Heart right ventricle (tissue), 16 donors: ENCODE results near the gene OR2B2. TPM values are rescaled to one million over a fixed set of nuclear protein-coding genes. Genes with fewer than 3 reads are reported as not detected.
A peak's percentile ranks its signal among the peaks of the same experiment; 100 is the strongest.

Source experiments
- ATAC-seq, 8 donors: fragments of 200-7000 bp; cut with Tn5 transposase; one replicate each; pipeline ENCODE4 v1.9.1; 2020; ENCODE audit warnings: mild to moderate bottlenecking in 8 of 8, moderate library complexity in 8 of 8, moderate number of reproducible peaks in 1 of 8
- DNase-seq, 2 donors: peaks; one replicate each; pipeline ENCODE4 v3.0.0-alpha.2; 2020
- H3K27ac ChIP-seq, 10 donors: fragments of 200-600 bp; sonication (generic) in 2 of 10; one replicate each; pipeline versions ENCODE4 v1.5.0 to v1.8.0; 2020 to 2022; ENCODE audit warnings: mild to moderate bottlenecking in 3 of 10
- H3K27me3 ChIP-seq, 7 donors: fragments of 200-600 bp; one replicate each; pipeline ENCODE4 v1.8.0; 2021 to 2022; ENCODE audit warnings: mild to moderate bottlenecking in 2 of 7
- H3K36me3 ChIP-seq, 9 donors: fragments of 200-600 bp; sonication (generic) in 1 of 9; one replicate each; pipeline versions ENCODE4 v1.5.0 to v1.8.0; 2020 to 2022; ENCODE audit warnings: mild to moderate bottlenecking in 2 of 9
- H3K4me1 ChIP-seq, 9 donors: fragments of 200-600 bp; sonication (generic) in 1 of 9; one replicate each; pipeline versions ENCODE4 v1.5.0 to v1.8.0; 2020 to 2022; ENCODE audit warnings: mild to moderate bottlenecking in 4 of 9
- H3K4me3 ChIP-seq, 10 donors: fragments of 200-600 bp; sonication (generic) in 2 of 10; one replicate each; pipeline versions ENCODE4 v1.5.0 to v1.8.0; 2020 to 2022; ENCODE audit warnings: mild to moderate bottlenecking in 7 of 10, moderate library complexity in 2 of 10
- H3K9me3 ChIP-seq, 11 donors: fragments of 200-600 bp in 10 of 11; sonication (generic) in 2 of 11; one replicate each; pipeline versions ENCODE4 v1.5.0 to v1.8.0; 2013 to 2022; ENCODE audit warnings: mild to moderate bottlenecking in 2 of 11, control low read depth in 1 of 11, moderate library complexity in 1 of 11
- WGBS, 2 donors: extraction: QIAGEN DNeasy Blood & Tissue Kit; methylation state at CpG; one replicate each; pipeline ENCODE4 v1.1.7; 2013; ENCODE audit warnings: inconsistent platforms in 1 of 2; 5-methylcytosine and 5-hydroxymethylcytosine counted together
- intact Hi-C, 10 donors: fragments of 100-400 bp; cut with DNase I; formaldehyde crosslinking; loops; one replicate each; pipeline versions ENCODE4 v1.11.1 to v1.14.2; 2022
- polyA plus RNA-seq, 2 donors: library from polyadenylated mRNA; stranded (reverse); fragments of 200-250 nt; gene quantifications; one replicate each; pipeline ENCODE4 v1.2.3, GENCODE V29; 2013
- total RNA-seq, 10 donors: library from RNA; stranded (reverse); fragmentation: NEBNext Ultra II Directional in 3 of 10; extraction: Animal tissue kit (Norgen Biotek cat#: 25700) in 3 of 10; gene quantifications; one replicate each; pipeline versions ENCODE4 v1.2.1 to v1.2.4, GENCODE V29; 2021 to 2023
- TF ChIP-seq, protein P1 (sequence below), 9 donors: fragments of 200-600 bp; sonication (generic) in 2 of 9; IDR thresholded peaks; one replicate each; pipeline versions ENCODE4 v1.5.0 to v1.8.0; 2021 to 2022; ENCODE audit warnings: antibody characterized with exemption in 9 of 9, mild to moderate bottlenecking in 5 of 9, moderate library complexity in 1 of 9
- donor health status: Arrhythmogenic right ventricular cardiomyopathy.
- donor health status: ischemic (EF 13 %, LVEDD 7.1; RV severe dilation, severe dysfunction).
- donor health status: healthy with polysubstance abuse.
- donor health status: DM: no; HTN: yes; CAD: no.
- donor health status: DM: no; HTN: no; CAD: no.
- donor health status: ischemic (EF 25% LVEDD 6.9; RV normal size, moderate dysfunction).
- donor health status: ischemic (EF 25% LVEDD 5.7; RV mildly dilated, moderate dysfunction).
- donor health status: healthy.
- donor health status: DM: yes; HTN: yes; CAD: no.
- donor health status: Ischemic cardiomyopathy.
- donor health status: ischemic (EF 35%, LVEDD 5.7; RV mildly dilated, moderate dysfunction).
- donor health status: nonischemic (EF 11% LVEDD 7.7; RV severe dilation, severe dysfunction).
- donor health status: DM: yes; HTN: yes; CAD: no.
- donor health status: PGD.
- donor health status: ischemic (EF 29% LVEDD 5.4; RV normal size, mild dysfunction).
- donor health status: nonischemic (EF 23%, LVEDD 6.1; RV moderate dilation, normal function).

Gene OR2B2
- total and polyA plus RNA-seq, 12 donors: not detected

DNA sequence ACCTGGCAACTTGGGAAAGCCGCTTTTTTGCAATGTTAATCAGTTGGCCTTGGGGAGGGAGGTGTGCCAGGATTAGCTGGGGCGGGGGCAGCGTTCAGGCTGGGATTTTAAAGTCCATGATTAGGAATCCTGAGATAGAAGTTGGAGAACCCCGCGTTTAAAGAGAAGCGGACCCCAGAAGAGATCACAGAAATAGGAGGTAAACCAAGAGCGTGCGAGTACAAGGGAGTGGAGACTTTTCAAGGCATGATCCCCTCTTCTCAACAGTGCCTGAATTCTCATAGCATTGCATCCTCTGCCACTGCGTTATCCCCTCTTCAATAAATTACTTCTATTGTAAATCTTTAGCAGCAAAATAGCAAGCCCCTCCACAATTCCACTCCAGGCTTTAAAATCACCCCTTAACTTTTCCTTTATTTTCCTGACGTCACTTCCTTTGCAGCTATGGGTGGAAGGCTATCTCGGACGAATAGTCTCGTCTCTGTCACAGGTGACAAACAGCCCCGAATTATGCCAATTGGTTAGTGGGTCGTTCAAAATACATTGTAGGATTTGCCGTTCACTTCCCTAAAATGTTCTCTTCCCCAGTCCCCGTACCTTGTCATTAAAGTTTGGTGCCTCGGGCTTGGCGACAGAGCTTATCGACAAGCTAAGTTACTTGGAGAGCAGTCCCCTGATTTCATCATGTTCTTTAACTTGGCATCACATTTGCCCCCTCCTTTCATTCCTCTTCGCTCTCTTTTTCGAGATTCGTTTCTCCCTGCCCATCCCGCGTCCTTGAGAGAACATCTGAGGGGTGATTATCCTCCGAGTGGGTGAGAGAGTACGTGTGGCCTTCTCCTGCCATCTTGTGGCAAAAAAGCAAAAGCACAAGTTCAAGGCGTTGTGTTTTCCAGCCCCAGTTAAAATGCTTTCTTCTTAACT is 17.1 kb downstream of the OR2B2 start:
- Histone ChIP-seq H3K36me3 (no peaks in the 10 kb centered on the region), H3K27ac (peak overlapping the region; percentile 33 to 92 (median 80)), H3K4me3 (peak overlapping the region; percentile 36 to 93 (median 64)), H3K9me3 (no peaks in the 10 kb centered on the region), H3K4me1 (peaks cover 0 to 45% (median 27%) of the 10 kb centered on the region in 9 donors), H3K27me3 (peaks cover 0 to 29% (median 28%) of the 10 kb centered on the region in 7 donors)
- WGBS, 2 donors: 0% methylated on average over 28 of the region's 28 CpGs
- TF ChIP-seq, protein P1, sequence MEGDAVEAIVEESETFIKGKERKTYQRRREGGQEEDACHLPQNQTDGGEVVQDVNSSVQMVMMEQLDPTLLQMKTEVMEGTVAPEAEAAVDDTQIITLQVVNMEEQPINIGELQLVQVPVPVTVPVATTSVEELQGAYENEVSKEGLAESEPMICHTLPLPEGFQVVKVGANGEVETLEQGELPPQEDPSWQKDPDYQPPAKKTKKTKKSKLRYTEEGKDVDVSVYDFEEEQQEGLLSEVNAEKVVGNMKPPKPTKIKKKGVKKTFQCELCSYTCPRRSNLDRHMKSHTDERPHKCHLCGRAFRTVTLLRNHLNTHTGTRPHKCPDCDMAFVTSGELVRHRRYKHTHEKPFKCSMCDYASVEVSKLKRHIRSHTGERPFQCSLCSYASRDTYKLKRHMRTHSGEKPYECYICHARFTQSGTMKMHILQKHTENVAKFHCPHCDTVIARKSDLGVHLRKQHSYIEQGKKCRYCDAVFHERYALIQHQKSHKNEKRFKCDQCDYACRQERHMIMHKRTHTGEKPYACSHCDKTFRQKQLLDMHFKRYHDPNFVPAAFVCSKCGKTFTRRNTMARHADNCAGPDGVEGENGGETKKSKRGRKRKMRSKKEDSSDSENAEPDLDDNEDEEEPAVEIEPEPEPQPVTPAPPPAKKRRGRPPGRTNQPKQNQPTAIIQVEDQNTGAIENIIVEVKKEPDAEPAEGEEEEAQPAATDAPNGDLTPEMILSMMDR (IDR thresholded peaks at IDR 0.05): peak; percentile 60 to 88 (median 76)
- peak; percentile 74 to 88 (median 82) for ATAC-seq
- peak in 1 of 2 donors; percentile 59 for DNase-seq
- intact Hi-C loops: loop anchor here (1.0 to 10.0 kb wide), 23 partner anchors 22 to 770 kb away; partner anchors contain the start of gene ZNF184 (in 4 of the 10)

DNA sequence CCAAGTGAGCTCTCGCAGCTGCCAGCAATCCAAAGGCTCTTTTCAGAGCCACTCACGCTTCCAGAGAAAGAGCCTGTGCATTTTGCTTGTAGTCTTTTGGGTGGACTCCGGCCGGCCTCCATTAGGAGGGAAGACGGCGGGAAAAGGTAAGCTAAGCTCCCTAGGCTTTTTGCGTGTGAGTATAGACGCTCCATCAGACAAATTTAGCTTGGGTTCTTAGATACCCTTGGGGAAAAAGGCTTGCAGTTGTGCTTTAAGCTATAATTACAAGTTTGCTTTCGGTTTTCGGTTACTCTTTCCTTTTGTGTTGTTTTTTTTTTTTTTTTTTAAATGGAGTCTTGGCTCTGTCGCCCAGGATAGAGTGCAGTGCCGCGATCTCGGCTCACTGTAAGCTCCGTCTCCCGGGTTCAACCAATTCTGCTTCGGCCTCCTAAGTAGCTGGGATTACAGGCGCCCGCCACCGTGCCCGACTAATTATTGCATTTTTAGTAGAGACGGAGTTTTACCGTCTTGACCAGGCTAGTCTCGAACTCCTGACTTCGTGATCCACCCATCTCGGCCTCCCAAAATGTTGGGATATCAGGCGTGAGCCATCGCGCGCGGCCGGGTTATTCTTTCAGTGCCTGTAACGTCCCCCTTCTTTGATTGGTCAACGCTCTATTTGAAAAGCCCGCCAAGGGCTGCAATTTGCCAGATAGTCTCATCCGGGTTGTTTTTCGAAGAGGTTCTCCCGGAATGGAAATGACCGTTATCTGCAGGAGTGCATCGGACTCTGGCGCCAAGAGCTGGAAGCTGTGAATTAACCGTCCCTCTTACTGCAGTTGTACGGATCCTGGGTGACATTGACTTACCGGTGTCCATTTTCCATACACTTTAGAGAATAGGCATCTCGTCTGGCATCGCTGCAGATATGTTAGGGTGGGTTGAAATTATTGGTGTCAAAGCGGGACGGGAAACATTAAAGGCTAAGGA is 18.1 kb downstream of the OR2B2 start:
- Histone ChIP-seq H3K27me3 (peaks cover 0 to 39% (median 37%) of the 10 kb centered on the region in 7 donors), H3K36me3 (no peaks in the 10 kb centered on the region), H3K27ac (peak overlapping the region in 9 of 10 donors; percentile 61 to 92 (median 80)), H3K4me1 (peaks cover 0 to 49% (median 28%) of the 10 kb centered on the region in 9 donors), H3K9me3 (no peaks in the 10 kb centered on the region), H3K4me3 (peak overlapping the region; percentile 36 to 93 (median 64))
- TF ChIP-seq, protein P1 (IDR thresholded peaks at IDR 0.05): no peak
- WGBS, 2 donors: 0 to 1% methylated on average over 48 of the region's 48 CpGs
- DNase-seq (peak; percentile 73 to 89), ATAC-seq (peak; percentile 84 to 95 (median 90))
- intact Hi-C loops: loop anchor here (2.0 to 10.0 kb wide), 18 partner anchors 21 to 769 kb away; partner anchors contain the start of gene ZNF184 (in 4 of the 10)

DNA sequence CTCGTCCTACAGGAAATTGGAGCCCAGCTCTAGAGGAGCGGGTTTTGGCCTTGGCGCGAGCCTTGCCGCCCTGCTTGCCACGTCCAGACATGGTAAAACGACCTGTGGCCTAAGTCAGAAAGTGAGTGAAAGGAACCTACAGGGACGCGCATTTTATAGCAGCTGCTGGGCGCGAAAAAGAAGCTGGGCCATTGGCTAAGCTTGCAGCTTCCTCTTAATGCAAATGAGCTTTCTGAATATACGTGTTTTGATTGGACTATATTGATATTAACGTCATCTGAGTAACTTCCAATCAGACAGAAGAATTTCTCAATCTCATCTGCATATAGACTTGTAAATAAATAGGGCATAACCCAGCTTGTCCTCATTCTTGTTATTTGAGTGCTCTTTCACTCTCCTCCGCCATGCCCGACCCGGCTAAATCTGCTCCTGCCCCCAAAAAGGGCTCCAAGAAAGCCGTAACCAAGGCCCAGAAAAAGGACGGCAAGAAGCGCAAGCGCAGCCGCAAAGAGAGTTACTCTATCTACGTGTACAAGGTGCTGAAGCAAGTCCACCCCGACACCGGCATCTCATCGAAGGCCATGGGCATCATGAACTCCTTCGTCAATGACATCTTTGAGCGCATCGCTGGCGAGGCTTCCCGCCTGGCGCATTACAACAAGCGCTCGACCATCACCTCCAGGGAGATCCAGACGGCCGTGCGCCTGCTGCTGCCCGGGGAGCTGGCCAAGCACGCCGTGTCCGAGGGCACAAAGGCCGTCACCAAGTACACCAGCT is 18.9 kb downstream of the OR2B2 start:
- Histone ChIP-seq H3K27me3 (peaks cover 0 to 48% (median 45%) of the 10 kb centered on the region in 7 donors), H3K4me3 (peak overlapping the region; percentile 26 to 93 (median 64)), H3K4me1 (peaks cover 0 to 49% (median 28%) of the 10 kb centered on the region in 9 donors), H3K36me3 (no peaks in the 10 kb centered on the region), H3K9me3 (no peaks in the 10 kb centered on the region), H3K27ac (peak overlapping the region in 7 of 10 donors; percentile 17 to 92 (median 38))
- peak; percentile 39 to 69 (median 52) for ATAC-seq
- peak; percentile 56 to 77 for DNase-seq
- 0% methylated on average over 41 of the region's 41 CpGs for WGBS, 2 donors
- intact Hi-C loops: loop anchor here in 9 of 10 donors (5.0 to 10.0 kb wide), 11 partner anchors 56 to 768 kb away; partner anchors contain the start of gene ZNF184 (in 4 of the 9)
- TF ChIP-seq, protein P1 (IDR thresholded peaks at IDR 0.05): no peak
